ENCODE measurements around the gene ZNF846. TPM values are rescaled to one million over a fixed set of nuclear protein-coding genes. Genes with fewer than 3 reads are reported as not detected.

ZNF846 gene
- total RNA-seq, 1 experiment from 2014 or later, result 1.2 TPM

DNA sequence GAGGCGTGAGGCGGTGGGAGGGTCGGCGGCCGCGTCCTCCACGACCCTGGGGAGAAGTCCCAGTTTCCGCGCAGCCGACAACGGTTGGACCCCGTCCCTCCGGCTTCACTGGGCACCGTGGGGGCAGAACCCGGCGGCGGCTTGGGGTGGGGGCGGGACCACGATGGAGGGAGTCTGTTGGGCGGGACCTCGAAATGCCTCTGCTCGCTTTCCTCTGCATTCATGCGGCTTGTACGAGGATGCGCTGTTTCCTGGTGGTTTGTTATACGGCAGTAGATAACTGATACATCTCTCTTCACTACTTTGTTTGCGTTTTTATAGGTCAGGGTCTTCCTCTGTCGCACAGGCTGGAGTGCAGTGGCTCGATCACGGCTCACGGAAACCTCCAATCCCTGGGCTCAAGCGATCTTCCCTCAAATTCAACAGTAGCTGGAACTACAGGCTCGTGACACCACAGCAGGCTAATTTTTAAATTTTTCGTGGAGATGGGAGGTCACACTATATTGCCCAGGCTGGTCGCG is 24.6 kb upstream of the ZNF846 start:
- H4K20me1 ChIP-seq (ENCODE audit: insufficient read depth), result no peaks in the 10 kb centered on the region
- no TSS peak for BruUV-seq (replicated peaks)
- ChIA-PET POLR2A (no interaction called here), CTCF (no interaction called here), RAD21 (ENCODE audit: low non-redundant PET in 1 of 2, low total read pairs in 2 of 2, uncharacterized antibody in 2 of 2, unreplicated experiment in 2 of 2) (no interaction called here)
- no peak overlapping the region for H3K4me3 ChIP-seq (replicated peaks in 1 of 2; ENCODE audit: low read depth in 1 of 2, low read length in 2 of 2)
- H3K9ac ChIP-seq (ENCODE audit: low read length), result no peak overlapping the region
- ATAC-seq (no peak), DNase-seq (ENCODE audit: low read depth, low spot score) (no peak)
- H3K9me3 ChIP-seq (ENCODE audit: control insufficient read depth in 1 of 2, insufficient read depth in 1 of 2, low read depth in 1 of 2, low read length in 2 of 2), result peaks cover 0 to 4% of the 10 kb centered on the region in 2 experiments; a peak in 2 of 4 replicates
- no peaks in the 10 kb centered on the region for H3K36me3 ChIP-seq (ENCODE audit: control insufficient read depth in 1 of 2, insufficient read depth in 2 of 2, low read length in 2 of 2)
- no peaks in the 10 kb centered on the region for H3K4me1 ChIP-seq (ENCODE audit: control insufficient read depth in 1 of 2, insufficient read depth in 2 of 2, low read length in 2 of 2)
- no peak overlapping the region for H3K4me2 ChIP-seq (ENCODE audit: low read length)
- H3K9me2 ChIP-seq (ENCODE audit: insufficient read depth), result no peaks in the 10 kb centered on the region
- TF ChIP-seq RAD21 (IDR thresholded peaks at IDR 0.05; ENCODE audit: low read depth), result no peak
- no peak for TF ChIP-seq TCF7L2 (IDR thresholded peaks at IDR 0.05; ENCODE audit: borderline replicate concordance, extremely low read depth, insufficient read depth, insufficient read length)
- TF ChIP-seq POLR2A (IDR thresholded peaks at IDR 0.05; ENCODE audit: borderline replicate concordance, extremely low read depth, insufficient read depth, insufficient read length), result no peak
- no peak for TF ChIP-seq EGR1 (IDR thresholded peaks at IDR 0.05; ENCODE audit: low read depth)
- TF ChIP-seq, protein P1, sequence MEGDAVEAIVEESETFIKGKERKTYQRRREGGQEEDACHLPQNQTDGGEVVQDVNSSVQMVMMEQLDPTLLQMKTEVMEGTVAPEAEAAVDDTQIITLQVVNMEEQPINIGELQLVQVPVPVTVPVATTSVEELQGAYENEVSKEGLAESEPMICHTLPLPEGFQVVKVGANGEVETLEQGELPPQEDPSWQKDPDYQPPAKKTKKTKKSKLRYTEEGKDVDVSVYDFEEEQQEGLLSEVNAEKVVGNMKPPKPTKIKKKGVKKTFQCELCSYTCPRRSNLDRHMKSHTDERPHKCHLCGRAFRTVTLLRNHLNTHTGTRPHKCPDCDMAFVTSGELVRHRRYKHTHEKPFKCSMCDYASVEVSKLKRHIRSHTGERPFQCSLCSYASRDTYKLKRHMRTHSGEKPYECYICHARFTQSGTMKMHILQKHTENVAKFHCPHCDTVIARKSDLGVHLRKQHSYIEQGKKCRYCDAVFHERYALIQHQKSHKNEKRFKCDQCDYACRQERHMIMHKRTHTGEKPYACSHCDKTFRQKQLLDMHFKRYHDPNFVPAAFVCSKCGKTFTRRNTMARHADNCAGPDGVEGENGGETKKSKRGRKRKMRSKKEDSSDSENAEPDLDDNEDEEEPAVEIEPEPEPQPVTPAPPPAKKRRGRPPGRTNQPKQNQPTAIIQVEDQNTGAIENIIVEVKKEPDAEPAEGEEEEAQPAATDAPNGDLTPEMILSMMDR (IDR thresholded peaks at IDR 0.05 in 2 of 3, conservative IDR thresholded peaks at IDR 0.05 in 1 of 3; ENCODE audit: borderline replicate concordance in 1 of 3, insufficient read depth in 1 of 3, low read depth in 2 of 3, low read length in 2 of 3), result no peak
- TF ChIP-seq, protein P2, sequence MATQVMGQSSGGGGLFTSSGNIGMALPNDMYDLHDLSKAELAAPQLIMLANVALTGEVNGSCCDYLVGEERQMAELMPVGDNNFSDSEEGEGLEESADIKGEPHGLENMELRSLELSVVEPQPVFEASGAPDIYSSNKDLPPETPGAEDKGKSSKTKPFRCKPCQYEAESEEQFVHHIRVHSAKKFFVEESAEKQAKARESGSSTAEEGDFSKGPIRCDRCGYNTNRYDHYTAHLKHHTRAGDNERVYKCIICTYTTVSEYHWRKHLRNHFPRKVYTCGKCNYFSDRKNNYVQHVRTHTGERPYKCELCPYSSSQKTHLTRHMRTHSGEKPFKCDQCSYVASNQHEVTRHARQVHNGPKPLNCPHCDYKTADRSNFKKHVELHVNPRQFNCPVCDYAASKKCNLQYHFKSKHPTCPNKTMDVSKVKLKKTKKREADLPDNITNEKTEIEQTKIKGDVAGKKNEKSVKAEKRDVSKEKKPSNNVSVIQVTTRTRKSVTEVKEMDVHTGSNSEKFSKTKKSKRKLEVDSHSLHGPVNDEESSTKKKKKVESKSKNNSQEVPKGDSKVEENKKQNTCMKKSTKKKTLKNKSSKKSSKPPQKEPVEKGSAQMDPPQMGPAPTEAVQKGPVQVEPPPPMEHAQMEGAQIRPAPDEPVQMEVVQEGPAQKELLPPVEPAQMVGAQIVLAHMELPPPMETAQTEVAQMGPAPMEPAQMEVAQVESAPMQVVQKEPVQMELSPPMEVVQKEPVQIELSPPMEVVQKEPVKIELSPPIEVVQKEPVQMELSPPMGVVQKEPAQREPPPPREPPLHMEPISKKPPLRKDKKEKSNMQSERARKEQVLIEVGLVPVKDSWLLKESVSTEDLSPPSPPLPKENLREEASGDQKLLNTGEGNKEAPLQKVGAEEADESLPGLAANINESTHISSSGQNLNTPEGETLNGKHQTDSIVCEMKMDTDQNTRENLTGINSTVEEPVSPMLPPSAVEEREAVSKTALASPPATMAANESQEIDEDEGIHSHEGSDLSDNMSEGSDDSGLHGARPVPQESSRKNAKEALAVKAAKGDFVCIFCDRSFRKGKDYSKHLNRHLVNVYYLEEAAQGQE (IDR thresholded peaks at IDR 0.05; ENCODE audit: low read depth), result no peak
- no peak for TF ChIP-seq SRF (IDR thresholded peaks at IDR 0.05; ENCODE audit: low read depth)
- no peak for TF ChIP-seq CEBPB (IDR thresholded peaks at IDR 0.05; ENCODE audit: low read depth)
- TF ChIP-seq CBX3 (IDR thresholded peaks at IDR 0.05; ENCODE audit: low read depth), result no peak
- TF ChIP-seq SIN3A (IDR thresholded peaks at IDR 0.05; ENCODE audit: low read depth), result no peak
- TF ChIP-seq EZH2phosphoT487 (IDR thresholded peaks at IDR 0.05; ENCODE audit: borderline replicate concordance), result no peak
- TF ChIP-seq, protein P3, sequence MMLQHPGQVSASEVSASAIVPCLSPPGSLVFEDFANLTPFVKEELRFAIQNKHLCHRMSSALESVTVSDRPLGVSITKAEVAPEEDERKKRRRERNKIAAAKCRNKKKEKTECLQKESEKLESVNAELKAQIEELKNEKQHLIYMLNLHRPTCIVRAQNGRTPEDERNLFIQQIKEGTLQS (IDR thresholded peaks at IDR 0.05), result no peak
- no peak for TF ChIP-seq JUND (IDR thresholded peaks at IDR 0.05)
- TF ChIP-seq, protein P4, sequence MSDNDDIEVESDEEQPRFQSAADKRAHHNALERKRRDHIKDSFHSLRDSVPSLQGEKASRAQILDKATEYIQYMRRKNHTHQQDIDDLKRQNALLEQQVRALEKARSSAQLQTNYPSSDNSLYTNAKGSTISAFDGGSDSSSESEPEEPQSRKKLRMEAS (IDR thresholded peaks at IDR 0.05), result no peak
- no peak for TF ChIP-seq ZFX (IDR thresholded peaks at IDR 0.05)
- TF ChIP-seq FOSL1 (IDR thresholded peaks at IDR 0.05; ENCODE audit: low read depth), result no peak
- no peak for TF ChIP-seq YY1 (IDR thresholded peaks at IDR 0.05; ENCODE audit: extremely low read depth, insufficient replicate concordance, low read depth, low read length)
- TF ChIP-seq SP1 (IDR thresholded peaks at IDR 0.05; ENCODE audit: low read depth), result no peak
- TF ChIP-seq EZH2 (IDR thresholded peaks at IDR 0.05), result no peak
- H2AFZ ChIP-seq (ENCODE audit: low read depth, low read length, poor library complexity, severe bottlenecking), result no peak overlapping the region
- H3K27me3 ChIP-seq (ENCODE audit: insufficient read depth, low read length), result no peaks in the 10 kb centered on the region
- intact Hi-C loops (cut with micrococcal nuclease), result loop anchor here (10.0 kb wide), 1 partner anchor 358 kb away; the partner anchor contains the start of gene ZNF266
- no peaks in the 10 kb centered on the region for H3K79me2 ChIP-seq (ENCODE audit: insufficient read depth, low read length)
- no peak overlapping the region for H3K27ac ChIP-seq (ENCODE audit: low read depth, low read length)

Data from HCT116 (cell line).